HCT116 (cell line): Measurements from ENCODE around the gene BEND5. TPM values are rescaled to one million over a fixed set of nuclear protein-coding genes. Genes with fewer than 3 reads are reported as not detected.

ENCODE experiments used
- ATAC-seq: fragments of 200-7000 bp; cut with Tn5 transposase; 2 replicates; pipeline ENCODE4 v1.9.1; 2020; ENCODE audit warnings: mild to moderate bottlenecking, moderate library complexity
- BruUV-seq: library from RNA; stranded (reverse); fragments of 400-500 nt; replicated peaks from 2 replicates; lab custom pipeline; 2021; lab: Mats Ljungman, UMichigan
- CTCF ChIA-PET: fragments of 300-600 bp; sonication (Branson Sonifier 250); formaldehyde crosslinking; loops from one replicate; lab custom pipeline; 2021; ENCODE audit warnings: antibody characterized with exemption; lab: Charles Lee
- POLR2A ChIA-PET: fragments of 300-600, 350-600 bp; sonication (Branson Sonifier 250); formaldehyde crosslinking; loops from one replicate; lab custom pipeline; 2021; ENCODE audit warnings: antibody characterized with exemption; lab: Charles Lee
- RAD21 ChIA-PET, 2 experiments: fragments of 300-600 bp; sonication (Branson Sonifier 250); formaldehyde crosslinking; loops; one replicate each; lab custom pipeline; 2023; ENCODE audit warnings: low total read pairs in 2 of 2; ENCODE audit not compliant: uncharacterized antibody in 2 of 2, unreplicated experiment in 2 of 2, low non-redundant PET in 1 of 2; lab: Charles Lee
- DNase-seq: peaks from one replicate; pipeline ENCODE4 v3.0.0-alpha.2; 2010; ENCODE audit warnings: low read depth, low spot score
- H2AFZ ChIP-seq: fragments of 200-600 bp; shearing (Covaris generic), sonication (generic); 2 replicates; pipeline ENCODE4 v1.6.1; 2017; ENCODE audit warnings: low read depth, mixed run types, mixed read lengths, antibody characterized with exemption, low read length; ENCODE audit not compliant: poor library complexity, severe bottlenecking
- H3K27ac ChIP-seq: 2 replicates; pipeline ENCODE4 v1.5.1; 2012; ENCODE audit warnings: low read depth, low read length
- H3K27me3 ChIP-seq: fragments of 200-600 bp; sonication (generic); 2 replicates; pipeline ENCODE4 v1.6.1; 2016; ENCODE audit warnings: mixed run types, low read length, mixed read lengths; ENCODE audit not compliant: insufficient read depth
- H3K36me3 ChIP-seq, 2 experiments: fragments of 200-500 bp in 1 of 2; fragments of 200-600 bp in 1 of 2; sonication (Bioruptor generic) in 1 of 2; sonication (generic) in 1 of 2; 2 replicates each; pipeline versions ENCODE4 v1.5.1 to v1.6.1; 2014 to 2016; ENCODE audit warnings: low read length in 2 of 2, inconsistent platforms in 1 of 2, mixed read lengths in 1 of 2, mixed run types in 1 of 2; ENCODE audit not compliant: insufficient read depth in 2 of 2, control insufficient read depth in 1 of 2
- H3K4me1 ChIP-seq, 2 experiments: fragments of 200-600 bp in 1 of 2; sonication (generic) in 1 of 2; 2 replicates each; pipeline versions ENCODE4 v1.5.1 to v1.6.1; 2012 to 2017; ENCODE audit warnings: low read length in 2 of 2, inconsistent platforms in 1 of 2, mild to moderate bottlenecking in 1 of 2, mixed read lengths in 1 of 2, mixed run types in 1 of 2, moderate library complexity in 1 of 2; ENCODE audit not compliant: insufficient read depth in 2 of 2, control insufficient read depth in 1 of 2
- H3K4me2 ChIP-seq: fragments of 200-600 bp; sonication (generic); 2 replicates; pipeline ENCODE4 v1.6.1; 2017; ENCODE audit warnings: mixed run types, low read length, mixed read lengths
- H3K4me3 ChIP-seq, 2 experiments: fragments of 200-600 bp in 1 of 2; sonication (generic) in 1 of 2; replicated peaks in 1 of 2; 2 replicates each; pipeline ENCODE4 v1.5.1; 2011 to 2016; ENCODE audit warnings: low read length in 2 of 2, control low read depth in 1 of 2, low read depth in 1 of 2, mild to moderate bottlenecking in 1 of 2, mixed read lengths in 1 of 2, mixed run types in 1 of 2
- H3K79me2 ChIP-seq: fragments of 200-600 bp; sonication (generic); 2 replicates; pipeline ENCODE4 v1.6.1; 2017; ENCODE audit warnings: mild to moderate bottlenecking, mixed run types, low read length, moderate library complexity, mixed read lengths; ENCODE audit not compliant: insufficient read depth
- H3K9ac ChIP-seq: fragments of 200-600 bp; sonication (generic); 2 replicates; pipeline ENCODE4 v1.6.1; 2016; ENCODE audit warnings: low read length, mixed read lengths
- H3K9me2 ChIP-seq: fragments of 200-600 bp; sonication (generic), shearing (Covaris generic); 2 replicates; pipeline ENCODE4 v1.6.1; 2017; ENCODE audit warnings: mixed run types, mild to moderate bottlenecking, moderate library complexity; ENCODE audit not compliant: insufficient read depth
- H3K9me3 ChIP-seq, 2 experiments: fragments of 200-500 bp in 1 of 2; fragments of 200-600 bp in 1 of 2; sonication (Bioruptor generic) in 1 of 2; sonication (generic) in 1 of 2; 2 replicates each; pipeline ENCODE4 v1.6.1; 2014 to 2017; ENCODE audit warnings: low read length in 2 of 2, mixed read lengths in 2 of 2, inconsistent platforms in 1 of 2, low read depth in 1 of 2, mild to moderate bottlenecking in 1 of 2, mixed run types in 1 of 2, moderate library complexity in 1 of 2; ENCODE audit not compliant: control insufficient read depth in 1 of 2, insufficient read depth in 1 of 2
- H4K20me1 ChIP-seq: fragments of 200-600 bp; sonication (generic), shearing (Covaris generic); 2 replicates; pipeline ENCODE4 v1.6.1; 2017; ENCODE audit warnings: mixed run types, mild to moderate bottlenecking, moderate library complexity; ENCODE audit not compliant: insufficient read depth
- ATF3 ChIP-seq: IDR thresholded peaks from 2 replicates; pipeline ENCODE4 v1.6.1; 2012
- CBX3 ChIP-seq: IDR thresholded peaks from 2 replicates; pipeline ENCODE4 v1.6.1; 2012; ENCODE audit warnings: low read depth
- CEBPB ChIP-seq: IDR thresholded peaks from 2 replicates; pipeline ENCODE4 v1.6.1; 2012; ENCODE audit warnings: low read depth
- EGR1 ChIP-seq: IDR thresholded peaks from 2 replicates; pipeline ENCODE4 v1.6.1; 2012; ENCODE audit warnings: low read depth
- EZH2 ChIP-seq: fragments of 200-600 bp; sonication (generic); IDR thresholded peaks from 2 replicates; pipeline ENCODE4 v1.6.1; 2017; ENCODE audit warnings: antibody characterized with exemption, mixed run types
- EZH2phosphoT487 ChIP-seq: fragments of 200-600 bp; IDR thresholded peaks from 2 replicates; pipeline ENCODE4 v1.6.1; 2018; ENCODE audit warnings: antibody characterized with exemption, borderline replicate concordance
- FOSL1 ChIP-seq: IDR thresholded peaks from 2 replicates; pipeline ENCODE4 v1.6.1; 2012; ENCODE audit warnings: low read depth
- JUND ChIP-seq: IDR thresholded peaks from 2 replicates; pipeline ENCODE4 v1.6.1; 2012
- MAX ChIP-seq: IDR thresholded peaks from 2 replicates; pipeline ENCODE4 v1.6.1; 2012
- POLR2AphosphoS5 ChIP-seq: IDR thresholded peaks from 2 replicates; pipeline ENCODE4 v1.6.1; 2011; ENCODE audit warnings: mild to moderate bottlenecking, low read depth, low read length, moderate library complexity
- RAD21 ChIP-seq: IDR thresholded peaks from 2 replicates; pipeline ENCODE4 v1.6.1; 2012; ENCODE audit warnings: low read depth, mild to moderate bottlenecking
- SIN3A ChIP-seq: IDR thresholded peaks from 2 replicates; pipeline ENCODE4 v1.6.1; 2012; ENCODE audit warnings: low read depth
- SP1 ChIP-seq: IDR thresholded peaks from 2 replicates; pipeline ENCODE4 v1.6.1; 2012; ENCODE audit warnings: low read depth
- TCF7L2 ChIP-seq: IDR thresholded peaks from 2 replicates; pipeline ENCODE4 v1.7.0; 2011; ENCODE audit warnings: borderline replicate concordance, inconsistent platforms; ENCODE audit not compliant: insufficient read depth, insufficient read length; ENCODE audit errors: extremely low read depth
- YY1 ChIP-seq: IDR thresholded peaks from 2 replicates; pipeline ENCODE4 v1.6.1; 2011; ENCODE audit warnings: low read length, low read depth, moderate library complexity, mild to moderate bottlenecking; ENCODE audit not compliant: insufficient replicate concordance; ENCODE audit errors: extremely low read depth
- ZBTB33 ChIP-seq: IDR thresholded peaks from 2 replicates; pipeline ENCODE4 v1.6.1; 2011; ENCODE audit warnings: mild to moderate bottlenecking, low read length, moderate library complexity; ENCODE audit not compliant: insufficient replicate concordance; ENCODE audit errors: extremely low read depth
- ZNF274 ChIP-seq: fragments of 200-500 bp; sonication (Bioruptor generic); IDR thresholded peaks from 2 replicates; pipeline ENCODE4 v1.6.1; 2014; ENCODE audit warnings: mild to moderate bottlenecking, low read depth, low read length, inconsistent platforms
- intact Hi-C: fragments of 100-400 bp; cut with micrococcal nuclease; formaldehyde crosslinking; loops from 2 replicates; pipeline ENCODE4 v1.10.0; 2022
- total RNA-seq: library from RNA; stranded (reverse); gene quantifications from one replicate; pipeline ENCODE4 v1.2.1, GENCODE V29; 2021; ENCODE audit not compliant: unreplicated experiment
- TF ChIP-seq, protein P1 (sequence below): IDR thresholded peaks from 2 replicates; pipeline ENCODE4 v1.6.1; 2012; ENCODE audit warnings: low read depth

Gene BEND5
- total RNA-seq, 1 experiment from 2014 or later: not detected

DNA sequence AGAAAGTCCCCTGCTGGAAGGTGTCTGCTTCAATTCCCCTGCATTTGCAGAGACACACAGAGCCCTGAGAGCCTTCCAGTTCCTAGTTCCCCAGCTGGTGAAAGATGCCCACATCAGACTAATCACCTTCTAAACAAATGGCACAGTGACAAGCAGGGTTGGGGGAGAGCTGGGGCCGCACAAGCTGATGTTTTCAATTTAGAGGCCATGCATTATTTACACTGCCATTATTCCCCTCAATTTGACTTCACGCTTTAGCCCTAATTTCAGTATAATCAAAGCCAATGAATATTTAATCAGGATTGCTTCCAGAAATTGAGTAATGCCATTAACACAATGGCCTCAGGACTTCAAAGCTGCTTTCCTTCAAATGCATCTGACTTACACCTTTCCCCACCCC, 81.5 kb downstream of the BEND5 start (continued):
- TF ChIP-seq, protein P1, sequence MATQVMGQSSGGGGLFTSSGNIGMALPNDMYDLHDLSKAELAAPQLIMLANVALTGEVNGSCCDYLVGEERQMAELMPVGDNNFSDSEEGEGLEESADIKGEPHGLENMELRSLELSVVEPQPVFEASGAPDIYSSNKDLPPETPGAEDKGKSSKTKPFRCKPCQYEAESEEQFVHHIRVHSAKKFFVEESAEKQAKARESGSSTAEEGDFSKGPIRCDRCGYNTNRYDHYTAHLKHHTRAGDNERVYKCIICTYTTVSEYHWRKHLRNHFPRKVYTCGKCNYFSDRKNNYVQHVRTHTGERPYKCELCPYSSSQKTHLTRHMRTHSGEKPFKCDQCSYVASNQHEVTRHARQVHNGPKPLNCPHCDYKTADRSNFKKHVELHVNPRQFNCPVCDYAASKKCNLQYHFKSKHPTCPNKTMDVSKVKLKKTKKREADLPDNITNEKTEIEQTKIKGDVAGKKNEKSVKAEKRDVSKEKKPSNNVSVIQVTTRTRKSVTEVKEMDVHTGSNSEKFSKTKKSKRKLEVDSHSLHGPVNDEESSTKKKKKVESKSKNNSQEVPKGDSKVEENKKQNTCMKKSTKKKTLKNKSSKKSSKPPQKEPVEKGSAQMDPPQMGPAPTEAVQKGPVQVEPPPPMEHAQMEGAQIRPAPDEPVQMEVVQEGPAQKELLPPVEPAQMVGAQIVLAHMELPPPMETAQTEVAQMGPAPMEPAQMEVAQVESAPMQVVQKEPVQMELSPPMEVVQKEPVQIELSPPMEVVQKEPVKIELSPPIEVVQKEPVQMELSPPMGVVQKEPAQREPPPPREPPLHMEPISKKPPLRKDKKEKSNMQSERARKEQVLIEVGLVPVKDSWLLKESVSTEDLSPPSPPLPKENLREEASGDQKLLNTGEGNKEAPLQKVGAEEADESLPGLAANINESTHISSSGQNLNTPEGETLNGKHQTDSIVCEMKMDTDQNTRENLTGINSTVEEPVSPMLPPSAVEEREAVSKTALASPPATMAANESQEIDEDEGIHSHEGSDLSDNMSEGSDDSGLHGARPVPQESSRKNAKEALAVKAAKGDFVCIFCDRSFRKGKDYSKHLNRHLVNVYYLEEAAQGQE: no peak
- TF ChIP-seq EZH2phosphoT487 (no peak), POLR2AphosphoS5 (no peak), RAD21 (no peak), JUND (no peak), ATF3 (no peak)
- TF ChIP-seq, all 23 proteins: peak for 0

GRCh38 chr1:48693674-48694320, 82.9 kb downstream of the BEND5 start:
- Histone ChIP-seq H3K36me3 (no peaks in the 10 kb centered on the region), H3K27me3 (peaks cover 42% of the 10 kb centered on the region), H3K27ac (no peak overlapping the region), H3K4me2 (peak overlapping the region; percentile 14; the same call in 1 of the 2 replicates), H3K4me3 (no peak overlapping the region), H3K4me1 (peaks cover 0 to 7% of the 10 kb centered on the region in 2 experiments; a peak in 2 of 4 replicates), H3K9ac (no peak overlapping the region), H3K79me2 (no peaks in the 10 kb centered on the region), H2AFZ (no peak overlapping the region), H4K20me1 (no peaks in the 10 kb centered on the region), H3K9me2 (no peaks in the 10 kb centered on the region), H3K9me3 (no peaks in the 10 kb centered on the region)
- DNase-seq (no peak), ATAC-seq (no peak)
- ChIA-PET RAD21 (no interaction called here), POLR2A (no interaction called here), CTCF (interaction anchor here (3.3 kb wide), 1 partner anchor 17 kb away, joined by 21 read pairs; no protein-coding TSS in a partner anchor)
- BruUV-seq: no TSS peak
- intact Hi-C loops: no loop called here
- no peak for TF ChIP-seq EGR1
- TF ChIP-seq SP1: no peak
- TF ChIP-seq YY1: no peak
- no peak for TF ChIP-seq CBX3
- no peak for TF ChIP-seq ZNF274
- no peak for TF ChIP-seq TCF7L2
- TF ChIP-seq SIN3A: no peak
- no peak for TF ChIP-seq MAX
- no peak for TF ChIP-seq ZBTB33
- TF ChIP-seq POLR2AphosphoS5: no peak
- TF ChIP-seq EZH2: no peak
- no peak for TF ChIP-seq FOSL1
- no peak for TF ChIP-seq CEBPB
